SK-N-SH treated with all-trans-retinoic acid at 6 μM for 48 hours (cell line): Measurements from ENCODE around the gene PLCH2.

ENCODE experiments used
- ATAC-seq: fragments of 200-7000 bp; cut with Tn5 transposase; 3 replicates; pipeline ENCODE4 v1.9.1; 2020; ENCODE audit warnings: mild to moderate bottlenecking, moderate library complexity
- ARNTL ChIP-seq: fragments of 450-650 bp; formaldehyde crosslinking; IDR thresholded peaks from 2 replicates; pipeline ENCODE4 v1.5.0; 2020; ENCODE audit warnings: low read depth, mild to moderate bottlenecking, moderate library complexity, borderline replicate concordance
- BACH2 ChIP-seq: fragments of 250-450 bp; sonication (Bioruptor Pico); IDR thresholded peaks from 2 replicates; pipeline ENCODE4 v1.9.0; 2021; ENCODE audit warnings: mild to moderate bottlenecking, borderline replicate concordance
- CREB5 ChIP-seq: fragments of 250-450 bp; sonication (Bioruptor Pico); IDR thresholded peaks from 2 replicates; pipeline ENCODE4 v1.5.1; 2020; ENCODE audit warnings: low read depth, mild to moderate bottlenecking, moderate library complexity
- CSDC2 ChIP-seq: fragments of 250-450 bp; sonication (Bioruptor Pico); IDR thresholded peaks from 2 replicates; pipeline ENCODE4 v1.5.0; 2020; ENCODE audit warnings: mild to moderate bottlenecking, moderate library complexity
- ESRRG ChIP-seq: fragments of 250-450 bp; sonication (Bioruptor Pico); IDR thresholded peaks from 2 replicates; pipeline ENCODE4 v1.6.1; 2021; ENCODE audit warnings: mild to moderate bottlenecking
- GLIS3 ChIP-seq: fragments of 250-450 bp; sonication (Bioruptor Pico); IDR thresholded peaks from 2 replicates; pipeline ENCODE4 v1.5.0; 2020; ENCODE audit warnings: mild to moderate bottlenecking, moderate library complexity
- ISL1 ChIP-seq: fragments of 250-450 bp; sonication (Bioruptor Pico); IDR thresholded peaks from 2 replicates; pipeline ENCODE4 v2.1.2; 2022; ENCODE audit warnings: mild to moderate bottlenecking, moderate library complexity
- OSR1 ChIP-seq: fragments of 250-450 bp; sonication (Bioruptor Pico); IDR thresholded peaks from 2 replicates; pipeline ENCODE4 v1.8.0; 2022; ENCODE audit warnings: moderate library complexity, mild to moderate bottlenecking, inconsistent platforms
- PPARA ChIP-seq: fragments of 250-450 bp; sonication (Bioruptor Pico); IDR thresholded peaks from 2 replicates; pipeline ENCODE4 v1.5.0; 2020; ENCODE audit warnings: mild to moderate bottlenecking, borderline replicate concordance
- RARB ChIP-seq: fragments of 250-450 bp; sonication (Bioruptor Pico); IDR thresholded peaks from 2 replicates; pipeline ENCODE4 v1.8.0; 2021; ENCODE audit warnings: mild to moderate bottlenecking, moderate library complexity
- SNAI2 ChIP-seq: fragments of 250-450 bp; sonication (Bioruptor Pico); IDR thresholded peaks from 2 replicates; pipeline ENCODE4 v1.5.0; 2020; ENCODE audit warnings: mild to moderate bottlenecking, moderate library complexity
- TCF4 ChIP-seq: fragments of 250-450 bp; sonication (Bioruptor Pico); IDR thresholded peaks from 2 replicates; pipeline ENCODE4 v1.8.0; 2021; ENCODE audit warnings: mild to moderate bottlenecking, moderate library complexity, borderline replicate concordance
- TOX ChIP-seq: fragments of 250-450 bp; sonication (Bioruptor Pico); IDR thresholded peaks from 2 replicates; pipeline ENCODE4 v1.8.0; 2021; ENCODE audit warnings: mild to moderate bottlenecking, moderate library complexity, borderline replicate concordance
- ZC3H10 ChIP-seq: fragments of 250-450 bp; sonication (Bioruptor Pico); IDR thresholded peaks from 2 replicates; pipeline ENCODE4 v1.5.1; 2021; ENCODE audit warnings: mild to moderate bottlenecking, moderate library complexity
- ZFP30 ChIP-seq: fragments of 450-650 bp; formaldehyde crosslinking; IDR thresholded peaks from 2 replicates; pipeline ENCODE4 v1.5.0; 2022; ENCODE audit warnings: mild to moderate bottlenecking, moderate library complexity
- ZNF70 ChIP-seq: fragments of 450-650 bp; formaldehyde crosslinking; IDR thresholded peaks from 2 replicates; pipeline ENCODE4 v1.5.0; 2020; ENCODE audit warnings: mild to moderate bottlenecking, moderate library complexity
- ZNF8 ChIP-seq: fragments of 450-650 bp; formaldehyde crosslinking; IDR thresholded peaks from 2 replicates; pipeline ENCODE4 v1.5.0; 2020; ENCODE audit warnings: mild to moderate bottlenecking, moderate library complexity
- TF ChIP-seq, protein P1 (sequence below): fragments of 250-450 bp; sonication (Bioruptor Pico); IDR thresholded peaks from 2 replicates; pipeline ENCODE4 v1.5.1; 2021; ENCODE audit warnings: mild to moderate bottlenecking, moderate library complexity
- TF ChIP-seq, protein P2 (sequence below): fragments of 250-450 bp; sonication (Bioruptor Pico); IDR thresholded peaks from 2 replicates; pipeline ENCODE4 v1.8.0; 2020; ENCODE audit warnings: mild to moderate bottlenecking, moderate library complexity, borderline replicate concordance
- TF ChIP-seq, protein P3 (sequence below): fragments of 250-450 bp; sonication (Bioruptor Pico); IDR thresholded peaks from 2 replicates; pipeline ENCODE4 v1.5.0; 2020; ENCODE audit warnings: mild to moderate bottlenecking, moderate library complexity
- TF ChIP-seq, protein P4 (sequence below): fragments of 250-450 bp; sonication (Bioruptor Pico); IDR thresholded peaks from 2 replicates; pipeline ENCODE4 v1.8.0; 2021; ENCODE audit warnings: low read depth, mild to moderate bottlenecking, moderate library complexity, borderline replicate concordance

PLCH2 gene

GRCh38 chr1:2537784-2538115 is 61.7 kb downstream of the PLCH2 start:
- TF ChIP-seq TOX (no peak), RARB (no peak), CSDC2 (CRISPR knock-in tag) (no peak), CREB5 (CRISPR knock-in tag) (no peak)
- TF ChIP-seq, protein P1, sequence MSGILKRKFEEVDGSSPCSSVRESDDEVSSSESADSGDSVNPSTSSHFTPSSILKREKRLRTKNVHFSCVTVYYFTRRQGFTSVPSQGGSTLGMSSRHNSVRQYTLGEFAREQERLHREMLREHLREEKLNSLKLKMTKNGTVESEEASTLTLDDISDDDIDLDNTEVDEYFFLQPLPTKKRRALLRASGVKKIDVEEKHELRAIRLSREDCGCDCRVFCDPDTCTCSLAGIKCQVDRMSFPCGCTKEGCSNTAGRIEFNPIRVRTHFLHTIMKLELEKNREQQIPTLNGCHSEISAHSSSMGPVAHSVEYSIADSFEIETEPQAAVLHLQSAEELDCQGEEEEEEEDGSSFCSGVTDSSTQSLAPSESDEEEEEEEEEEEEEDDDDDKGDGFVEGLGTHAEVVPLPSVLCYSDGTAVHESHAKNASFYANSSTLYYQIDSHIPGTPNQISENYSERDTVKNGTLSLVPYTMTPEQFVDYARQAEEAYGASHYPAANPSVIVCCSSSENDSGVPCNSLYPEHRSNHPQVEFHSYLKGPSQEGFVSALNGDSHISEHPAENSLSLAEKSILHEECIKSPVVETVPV (CRISPR knock-in tag), result no peak
- TF ChIP-seq, protein P2, sequence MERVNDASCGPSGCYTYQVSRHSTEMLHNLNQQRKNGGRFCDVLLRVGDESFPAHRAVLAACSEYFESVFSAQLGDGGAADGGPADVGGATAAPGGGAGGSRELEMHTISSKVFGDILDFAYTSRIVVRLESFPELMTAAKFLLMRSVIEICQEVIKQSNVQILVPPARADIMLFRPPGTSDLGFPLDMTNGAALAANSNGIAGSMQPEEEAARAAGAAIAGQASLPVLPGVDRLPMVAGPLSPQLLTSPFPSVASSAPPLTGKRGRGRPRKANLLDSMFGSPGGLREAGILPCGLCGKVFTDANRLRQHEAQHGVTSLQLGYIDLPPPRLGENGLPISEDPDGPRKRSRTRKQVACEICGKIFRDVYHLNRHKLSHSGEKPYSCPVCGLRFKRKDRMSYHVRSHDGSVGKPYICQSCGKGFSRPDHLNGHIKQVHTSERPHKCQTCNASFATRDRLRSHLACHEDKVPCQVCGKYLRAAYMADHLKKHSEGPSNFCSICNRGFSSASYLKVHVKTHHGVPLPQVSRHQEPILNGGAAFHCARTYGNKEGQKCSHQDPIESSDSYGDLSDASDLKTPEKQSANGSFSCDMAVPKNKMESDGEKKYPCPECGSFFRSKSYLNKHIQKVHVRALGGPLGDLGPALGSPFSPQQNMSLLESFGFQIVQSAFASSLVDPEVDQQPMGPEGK, result no peak
- no peak for ATAC-seq

DNA sequence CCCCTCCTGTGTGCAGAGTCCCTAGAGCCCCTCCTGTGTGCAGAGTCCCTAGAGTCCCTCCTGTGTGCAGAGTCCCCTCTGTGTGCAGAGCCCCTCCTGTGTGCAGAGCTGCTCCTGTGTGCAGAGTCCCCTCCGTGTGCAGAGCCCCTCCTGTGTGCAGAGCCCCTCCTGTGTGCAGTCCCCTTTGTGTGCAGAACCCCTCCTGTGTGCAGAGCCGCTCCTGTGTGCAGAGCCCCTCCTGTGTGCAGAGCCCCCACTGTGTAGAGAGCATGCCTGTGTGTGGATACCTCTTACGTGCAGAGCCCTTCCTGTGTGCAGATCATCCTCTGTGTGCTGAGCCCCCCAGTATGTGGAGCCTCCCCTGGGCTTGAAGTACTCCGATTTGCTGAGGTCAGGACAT is 62.3 kb downstream of the PLCH2 start:
- TF ChIP-seq ZNF8 (CRISPR knock-in tag) (no peak), ISL1 (CRISPR knock-in tag) (no peak), CSDC2 (CRISPR knock-in tag) (no peak), SNAI2 (CRISPR knock-in tag) (no peak), ZNF70 (CRISPR knock-in tag) (no peak), ZFP30 (no peak), PPARA (CRISPR knock-in tag) (no peak), ZC3H10 (CRISPR knock-in tag) (no peak), CREB5 (CRISPR knock-in tag) (no peak), ARNTL (CRISPR knock-in tag) (no peak), TOX (no peak)
- TF ChIP-seq, protein P3, sequence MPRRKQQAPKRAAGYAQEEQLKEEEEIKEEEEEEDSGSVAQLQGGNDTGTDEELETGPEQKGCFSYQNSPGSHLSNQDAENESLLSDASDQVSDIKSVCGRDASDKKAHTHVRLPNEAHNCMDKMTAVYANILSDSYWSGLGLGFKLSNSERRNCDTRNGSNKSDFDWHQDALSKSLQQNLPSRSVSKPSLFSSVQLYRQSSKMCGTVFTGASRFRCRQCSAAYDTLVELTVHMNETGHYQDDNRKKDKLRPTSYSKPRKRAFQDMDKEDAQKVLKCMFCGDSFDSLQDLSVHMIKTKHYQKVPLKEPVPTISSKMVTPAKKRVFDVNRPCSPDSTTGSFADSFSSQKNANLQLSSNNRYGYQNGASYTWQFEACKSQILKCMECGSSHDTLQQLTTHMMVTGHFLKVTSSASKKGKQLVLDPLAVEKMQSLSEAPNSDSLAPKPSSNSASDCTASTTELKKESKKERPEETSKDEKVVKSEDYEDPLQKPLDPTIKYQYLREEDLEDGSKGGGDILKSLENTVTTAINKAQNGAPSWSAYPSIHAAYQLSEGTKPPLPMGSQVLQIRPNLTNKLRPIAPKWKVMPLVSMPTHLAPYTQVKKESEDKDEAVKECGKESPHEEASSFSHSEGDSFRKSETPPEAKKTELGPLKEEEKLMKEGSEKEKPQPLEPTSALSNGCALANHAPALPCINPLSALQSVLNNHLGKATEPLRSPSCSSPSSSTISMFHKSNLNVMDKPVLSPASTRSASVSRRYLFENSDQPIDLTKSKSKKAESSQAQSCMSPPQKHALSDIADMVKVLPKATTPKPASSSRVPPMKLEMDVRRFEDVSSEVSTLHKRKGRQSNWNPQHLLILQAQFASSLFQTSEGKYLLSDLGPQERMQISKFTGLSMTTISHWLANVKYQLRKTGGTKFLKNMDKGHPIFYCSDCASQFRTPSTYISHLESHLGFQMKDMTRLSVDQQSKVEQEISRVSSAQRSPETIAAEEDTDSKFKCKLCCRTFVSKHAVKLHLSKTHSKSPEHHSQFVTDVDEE (CRISPR knock-in tag), result no peak
- TF ChIP-seq, protein P4, sequence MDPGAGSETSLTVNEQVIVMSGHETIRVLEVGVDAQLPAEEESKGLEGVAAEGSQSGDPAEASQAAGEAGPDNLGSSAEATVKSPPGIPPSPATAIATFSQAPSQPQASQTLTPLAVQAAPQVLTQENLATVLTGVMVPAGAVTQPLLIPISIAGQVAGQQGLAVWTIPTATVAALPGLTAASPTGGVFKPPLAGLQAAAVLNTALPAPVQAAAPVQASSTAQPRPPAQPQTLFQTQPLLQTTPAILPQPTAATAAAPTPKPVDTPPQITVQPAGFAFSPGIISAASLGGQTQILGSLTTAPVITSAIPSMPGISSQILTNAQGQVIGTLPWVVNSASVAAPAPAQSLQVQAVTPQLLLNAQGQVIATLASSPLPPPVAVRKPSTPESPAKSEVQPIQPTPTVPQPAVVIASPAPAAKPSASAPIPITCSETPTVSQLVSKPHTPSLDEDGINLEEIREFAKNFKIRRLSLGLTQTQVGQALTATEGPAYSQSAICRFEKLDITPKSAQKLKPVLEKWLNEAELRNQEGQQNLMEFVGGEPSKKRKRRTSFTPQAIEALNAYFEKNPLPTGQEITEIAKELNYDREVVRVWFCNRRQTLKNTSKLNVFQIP (CRISPR knock-in tag), result no peak
- TF ChIP-seq, protein P1 (CRISPR knock-in tag), result no peak
- no peak for ATAC-seq

- ATAC-seq, result no peak
Observed at GRCh38 chr1:2538872-2539271, 62.8 kb downstream of the PLCH2 start.

More at GRCh38 chr1:2538872-2539271, 62.8 kb downstream of the PLCH2 start:
- TF ChIP-seq BACH2 (CRISPR knock-in tag) (no peak), OSR1 (CRISPR knock-in tag) (no peak), GLIS3 (CRISPR knock-in tag) (no peak), ZFP30 (no peak), CREB5 (CRISPR knock-in tag) (no peak), TOX (no peak), ESRRG (CRISPR knock-in tag) (no peak), ARNTL (CRISPR knock-in tag) (no peak), TCF4 (CRISPR knock-in tag) (no peak), ISL1 (CRISPR knock-in tag) (no peak), CSDC2 (CRISPR knock-in tag) (no peak)
- TF ChIP-seq, protein P1 (CRISPR knock-in tag), result no peak
- TF ChIP-seq, protein P4 (CRISPR knock-in tag), result no peak
- TF ChIP-seq, all 23 proteins: peak for 0
